ENCODE measurements around the gene COPB1. TPM values are rescaled to one million over a fixed set of nuclear protein-coding genes. Genes with fewer than 3 reads are reported as not detected.

Gene COPB1
- total and polyA plus RNA-seq, 9 donors = 43.7 to 81.5 (median 73.3) TPM

DNA sequence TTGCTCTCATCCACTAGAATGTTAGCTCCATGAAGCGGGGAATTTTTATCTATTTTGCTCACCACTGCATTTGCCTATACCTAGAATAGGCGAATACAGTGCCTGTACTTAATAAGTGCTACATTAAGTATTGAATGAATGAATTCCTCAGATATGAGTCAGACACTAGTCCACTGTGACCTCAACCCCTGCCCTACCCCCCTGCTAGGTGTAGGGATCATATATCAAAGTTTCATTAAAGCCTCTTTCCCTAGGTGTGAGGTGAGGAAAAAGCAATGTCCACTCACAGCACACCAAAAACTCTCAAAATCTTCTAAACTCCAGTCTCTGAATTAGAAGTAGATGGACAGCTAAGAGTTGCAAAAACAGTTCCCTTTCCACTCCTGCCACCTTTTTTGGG is 30.3 kb upstream of the COPB1 start:
- Histone ChIP-seq H3K9me3 (no peaks in the 10 kb centered on the region), H3K4me1 (ENCODE audit: insufficient read depth) (no peaks in the 10 kb centered on the region), H3K27ac (no peak overlapping the region), H3K4me3 (no peak overlapping the region), H3K36me3 (no peaks in the 10 kb centered on the region), H3K27me3 (no peaks in the 10 kb centered on the region)
- 93 to 96% (median 95%) methylated on average over 2 of the region's 2 CpGs for WGBS, 3 donors
- no peak for DNase-seq
- intact Hi-C loops (cut with DNase I) = loop anchor here in 2 of 4 donors (10.0 kb wide), 2 partner anchors 365 to 375 kb away; partner anchors contain the start of gene CYP2R1 (in 1 of the 2)
- no peak for TF ChIP-seq POLR2A (IDR thresholded peaks at IDR 0.05)
- no peak for TF ChIP-seq EP300 (IDR thresholded peaks at IDR 0.05)
- no peak for TF ChIP-seq CTCF (IDR thresholded peaks at IDR 0.05)

- no peaks in the 10 kb centered on the region for H3K27me3 ChIP-seq
- WGBS, 3 donors = 85 to 88% (median 86%) methylated on average over 3 of the region's 3 CpGs
- TF ChIP-seq EP300 (IDR thresholded peaks at IDR 0.05) = no peak
- no peak for TF ChIP-seq POLR2A (IDR thresholded peaks at IDR 0.05)
- no peak for TF ChIP-seq CTCF (IDR thresholded peaks at IDR 0.05)
- no peaks in the 10 kb centered on the region for H3K9me3 ChIP-seq
- intact Hi-C loops (cut with DNase I) = loop anchor here in 1 of 4 donors (10.0 kb wide), 1 partner anchor 365 kb away; the partner anchor contains the start of gene CYP2R1
- no peak overlapping the region for H3K27ac ChIP-seq
- H3K4me3 ChIP-seq = no peak overlapping the region
- DNase-seq = no peak
- H3K4me1 ChIP-seq (ENCODE audit: insufficient read depth) = no peaks in the 10 kb centered on the region
- H3K36me3 ChIP-seq = no peaks in the 10 kb centered on the region
Measured at GRCh38 chr11:14529321-14529720, 29.7 kb upstream of the COPB1 start.

GRCh38 chr11:14522801-14523200 is 23.2 kb upstream of the COPB1 start:
- Histone ChIP-seq H3K4me3 (no peak overlapping the region), H3K27ac (no peak overlapping the region), H3K27me3 (no peaks in the 10 kb centered on the region), H3K9me3 (no peaks in the 10 kb centered on the region), H3K36me3 (no peaks in the 10 kb centered on the region), H3K4me1 (ENCODE audit: insufficient read depth) (no peaks in the 10 kb centered on the region)
- intact Hi-C loops (cut with DNase I) = loop anchor here in 2 of 4 donors (5.0 to 10.0 kb wide), 2 partner anchors 56 to 372 kb away; partner anchors contain the start of gene CYP2R1 (in 1 of the 2)
- whole genome bisulfite sequencing, 3 donors = 96 to 99% (median 97%) methylated on average over 1 of the region's 1 CpG
- TF ChIP-seq CTCF (IDR thresholded peaks at IDR 0.05) (no peak), EP300 (IDR thresholded peaks at IDR 0.05) (no peak), POLR2A (IDR thresholded peaks at IDR 0.05) (no peak)
- no peak for DNase-seq

- Histone ChIP-seq H3K36me3 (no peaks in the 10 kb centered on the region), H3K9me3 (no peaks in the 10 kb centered on the region), H3K27me3 (no peaks in the 10 kb centered on the region), H3K4me1 (ENCODE audit: insufficient read depth) (no peaks in the 10 kb centered on the region), H3K4me3 (no peak overlapping the region), H3K27ac (no peak overlapping the region)
- DNase-seq = no peak
- no peak for TF ChIP-seq POLR2A (IDR thresholded peaks at IDR 0.05)
- TF ChIP-seq CTCF (IDR thresholded peaks at IDR 0.05) = no peak
- no peak for TF ChIP-seq EP300 (IDR thresholded peaks at IDR 0.05)
- 97 to 100% (median 98%) methylated on average over 1 of the region's 1 CpG for WGBS, 3 donors
- intact Hi-C loops (cut with DNase I) = loop anchor here in 2 of 4 donors (5.0 to 10.0 kb wide), 2 partner anchors 55 to 373 kb away; partner anchors contain the start of gene CYP2R1 (in 1 of the 2)
Measured at GRCh38 chr11:14522245-14522644, 22.6 kb upstream of the COPB1 start.

All from ovary (tissue), 9 donors.